Ovary (tissue), 9 donors: ENCODE data around the gene LETM1. TPM values are rescaled to one million over a fixed set of nuclear protein-coding genes. Genes with fewer than 3 reads are reported as not detected.

Source experiments
- DNase-seq, 5 donors: peaks; one replicate each; pipeline ENCODE4 v3.0.0-alpha.2; 2019 to 2020
- H3K27ac ChIP-seq, 2 donors: fragments of 200-600 bp; one replicate each; pipeline versions ENCODE4 v1.5.1 to v1.8.0; 2019 to 2022
- H3K27me3 ChIP-seq: fragments of 200-600 bp; one replicate; pipeline ENCODE4 v1.8.0; 2022
- H3K36me3 ChIP-seq: fragments of 200-600 bp; sonication (generic); one replicate; pipeline ENCODE4 v1.5.1; 2019
- H3K4me1 ChIP-seq: one replicate; pipeline ENCODE4 v1.8.1; 2013; ENCODE audit warnings: mild to moderate bottlenecking, moderate library complexity; ENCODE audit not compliant: insufficient read depth
- H3K4me3 ChIP-seq: fragments of 200-600 bp; sonication (generic); one replicate; pipeline ENCODE4 v1.5.1; 2017
- H3K9me3 ChIP-seq, 2 donors: fragments of 200-600 bp in 1 of 2; sonication (generic) in 1 of 2; one replicate each; pipeline versions ENCODE4 v1.5.1 to v1.8.1; 2013 to 2019; ENCODE audit warnings: mild to moderate bottlenecking in 1 of 2, moderate library complexity in 1 of 2
- EP300 ChIP-seq: sonication (generic); formaldehyde crosslinking; IDR thresholded peaks from one replicate; pipeline ENCODE4 v1.6.1; 2017; ENCODE audit warnings: antibody characterized with exemption
- POLR2A ChIP-seq: fragments of 450-650 bp; IDR thresholded peaks from one replicate; pipeline ENCODE4 v1.6.1; 2017; ENCODE audit warnings: antibody characterized with exemption, mild to moderate bottlenecking, moderate library complexity
- WGBS, 3 donors: extraction: QIAGEN DNeasy Blood & Tissue Kit in 1 of 3; methylation state at CpG; one replicate each; pipeline versions ENCODE4 v1.1.5 to v1.1.7; 2013 to 2017; 5-methylcytosine and 5-hydroxymethylcytosine counted together
- intact Hi-C, 4 donors: fragments of 100-400 bp; cut with DNase I; formaldehyde crosslinking; loops; one replicate each; pipeline versions ENCODE4 v1.11.0 to v1.15.1; 2022 to 2023
- polyA plus RNA-seq, 2 donors: library from polyadenylated mRNA; stranded (reverse); fragments of 200-250 nt in 1 of 2; fragments of 350-450 nt in 1 of 2; fragmentation: Illumina TruSeq in 1 of 2; extraction: RNeasy Lipid Tissue Mini Kit (QIAGEN cat#74804) in 1 of 2; gene quantifications; one replicate each; pipeline ENCODE4 v1.2.3, GENCODE V29; 2013 to 2014
- total RNA-seq, 7 donors: library from RNA; depleted of rRNA in 2 of 7; stranded (reverse); fragments of >200 nt in 2 of 7; fragmentation: NEBNext Ultra II Directional in 3 of 7; extraction: Animal tissue kit (Norgen Biotek cat#: 25700) in 3 of 7; gene quantifications; one replicate each; pipeline versions ENCODE4 v1.1.0 to v1.2.4, GENCODE V29; 2016 to 2023
- TF ChIP-seq, protein P1 (sequence below), 3 donors: fragments of 450-650 bp in 2 of 3; fragments of 200-600 bp in 1 of 3; IDR thresholded peaks; one replicate each; pipeline versions ENCODE4 v1.5.1 to v1.8.0; 2016 to 2022; ENCODE audit warnings: antibody characterized with exemption in 3 of 3, mild to moderate bottlenecking in 1 of 3
- donor health status: DM: no; HTN: no; CAD: no; lungs with moderate emphysema.
- donor health status: DM: no; HTN: no; CAD: no.
- donor health status: Bipolar disorder and iron deficiency.
- donor health status: DM: yes; HTN: yes; CAD: no.
- donor health status: DM: no; HTN: no; CAD: no.
- donor health status: DM: yes; HTN: yes; CAD: no.

The LETM1 gene
- total and polyA plus RNA-seq, 9 donors: 9.3 to 43.6 (median 30.5) TPM

- Histone ChIP-seq H3K36me3 (no peaks in the 10 kb centered on the region), H3K27ac (no peak overlapping the region), H3K27me3 (no peaks in the 10 kb centered on the region), H3K9me3 (no peaks in the 10 kb centered on the region), H3K4me1 (peaks cover 2% of the 10 kb centered on the region), H3K4me3 (peak overlapping the region; percentile 24)
- 38 to 64% (median 43%) methylated on average over 26 to 41 of the region's 41 CpGs for WGBS, 3 donors
- intact Hi-C loops: no loop called here
- DNase-seq: no peak
- no peak for TF ChIP-seq POLR2A
- TF ChIP-seq EP300: no peak
These were observed 89.6 kb downstream of the LETM1 start for GRCh38 chr4:1766106-1767060.

GRCh38 chr4:1765409-1766072 is 90.4 kb downstream of the LETM1 start:
- Histone ChIP-seq H3K27me3 (no peaks in the 10 kb centered on the region), H3K36me3 (no peaks in the 10 kb centered on the region), H3K4me1 (peaks cover 2% of the 10 kb centered on the region), H3K9me3 (no peaks in the 10 kb centered on the region), H3K27ac (no peak overlapping the region), H3K4me3 (no peak overlapping the region)
- TF ChIP-seq POLR2A (no peak), EP300 (no peak)
- TF ChIP-seq, protein P1, sequence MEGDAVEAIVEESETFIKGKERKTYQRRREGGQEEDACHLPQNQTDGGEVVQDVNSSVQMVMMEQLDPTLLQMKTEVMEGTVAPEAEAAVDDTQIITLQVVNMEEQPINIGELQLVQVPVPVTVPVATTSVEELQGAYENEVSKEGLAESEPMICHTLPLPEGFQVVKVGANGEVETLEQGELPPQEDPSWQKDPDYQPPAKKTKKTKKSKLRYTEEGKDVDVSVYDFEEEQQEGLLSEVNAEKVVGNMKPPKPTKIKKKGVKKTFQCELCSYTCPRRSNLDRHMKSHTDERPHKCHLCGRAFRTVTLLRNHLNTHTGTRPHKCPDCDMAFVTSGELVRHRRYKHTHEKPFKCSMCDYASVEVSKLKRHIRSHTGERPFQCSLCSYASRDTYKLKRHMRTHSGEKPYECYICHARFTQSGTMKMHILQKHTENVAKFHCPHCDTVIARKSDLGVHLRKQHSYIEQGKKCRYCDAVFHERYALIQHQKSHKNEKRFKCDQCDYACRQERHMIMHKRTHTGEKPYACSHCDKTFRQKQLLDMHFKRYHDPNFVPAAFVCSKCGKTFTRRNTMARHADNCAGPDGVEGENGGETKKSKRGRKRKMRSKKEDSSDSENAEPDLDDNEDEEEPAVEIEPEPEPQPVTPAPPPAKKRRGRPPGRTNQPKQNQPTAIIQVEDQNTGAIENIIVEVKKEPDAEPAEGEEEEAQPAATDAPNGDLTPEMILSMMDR (IDR thresholded peaks at IDR 0.05): no peak
- 88 to 90% (median 89%) methylated on average over 10 of the region's 10 CpGs for WGBS, 3 donors
- intact Hi-C loops: no loop called here
- DNase-seq: no peak

DNA sequence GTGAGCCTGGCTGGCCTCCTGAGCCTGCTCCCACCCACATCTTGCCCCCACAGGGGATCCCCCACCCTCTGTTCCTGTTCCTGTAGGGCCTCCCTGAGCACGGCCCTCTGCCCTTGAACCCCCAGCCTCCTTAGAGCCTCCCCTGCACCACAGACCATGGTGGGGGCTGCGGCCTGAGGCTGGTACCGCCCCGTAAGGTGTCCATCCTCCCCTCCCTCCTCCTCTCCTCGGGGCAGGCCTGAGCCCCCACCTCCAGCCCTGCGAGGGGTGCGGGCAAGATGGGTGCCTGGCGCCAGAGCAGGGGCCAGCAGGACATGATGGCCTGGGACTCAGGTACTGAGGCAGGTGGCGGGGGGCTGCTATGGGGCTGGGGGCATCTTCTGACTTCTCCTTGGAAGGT is 91.3 kb downstream of the LETM1 start:
- Histone ChIP-seq H3K27me3 (no peaks in the 10 kb centered on the region), H3K4me3 (no peak overlapping the region), H3K9me3 (no peaks in the 10 kb centered on the region), H3K27ac (no peak overlapping the region), H3K36me3 (no peaks in the 10 kb centered on the region), H3K4me1 (peaks cover 2% of the 10 kb centered on the region)
- intact Hi-C loops: no loop called here
- TF ChIP-seq EP300 (no peak), POLR2A (no peak)
- TF ChIP-seq, protein P1 (IDR thresholded peaks at IDR 0.05): no peak
- DNase-seq: no peak
- 78 to 92% (median 91%) methylated on average over 3 to 9 of the region's 9 CpGs for WGBS, 3 donors

DNA sequence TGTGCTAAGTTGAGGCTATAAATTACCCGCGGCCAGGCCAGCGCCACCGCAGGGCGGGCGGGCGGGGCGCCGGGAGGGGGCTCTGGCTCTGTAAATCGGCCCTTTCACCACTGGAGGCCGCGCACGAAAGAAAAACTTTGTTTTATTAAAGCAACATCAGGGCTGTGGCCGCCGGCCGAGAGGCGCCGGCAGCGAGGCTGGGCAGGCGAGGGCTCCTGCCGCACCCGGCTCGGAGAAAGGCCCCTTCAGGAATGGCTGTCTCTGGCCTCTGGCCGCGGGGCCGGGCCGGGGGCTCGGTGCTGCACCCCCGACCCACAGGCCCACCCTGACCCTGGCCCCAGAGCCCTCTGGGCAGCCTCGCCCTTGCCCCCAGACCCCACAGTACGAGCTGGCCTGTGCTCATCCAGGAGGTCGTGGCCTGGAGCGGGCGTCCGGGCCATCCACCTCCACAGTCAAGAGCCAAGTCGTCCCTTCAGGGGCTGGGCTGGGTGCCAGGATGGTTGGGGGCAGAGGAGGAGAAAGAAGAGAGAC is 92.3 kb downstream of the LETM1 start:
- TF ChIP-seq, protein P1 (IDR thresholded peaks at IDR 0.05): no peak
- no peak for TF ChIP-seq POLR2A
- TF ChIP-seq EP300: no peak
- intact Hi-C loops: no loop called here
- Histone ChIP-seq H3K27me3 (no peaks in the 10 kb centered on the region), H3K4me3 (no peak overlapping the region), H3K4me1 (peaks cover 2% of the 10 kb centered on the region), H3K36me3 (no peaks in the 10 kb centered on the region), H3K27ac (no peak overlapping the region), H3K9me3 (no peaks in the 10 kb centered on the region)
- peak; percentile 45 to 69 (median 53) for DNase-seq
- 4 to 6% (median 5%) methylated on average over 33 to 36 of the region's 36 CpGs for WGBS, 3 donors
